WERI-Rb-1 (cell line): ENCODE data around the gene POLA1.
A peak's percentile ranks its signal among the peaks of the same experiment; 100 is the strongest.

ENCODE experiments used
- DNase-seq: peaks from one replicate; pipeline ENCODE4 v3.0.0-alpha.2; 2020
- H3K27ac ChIP-seq: fragments of 250-450 bp; sonication (Bioruptor Pico); 2 replicates; pipeline ENCODE4 v1.5.1; 2020; ENCODE audit warnings: mild to moderate bottlenecking, moderate library complexity
- H3K27me3 ChIP-seq: fragments of 250-450 bp; sonication (Bioruptor Pico); 2 replicates; pipeline ENCODE4 v1.5.1; 2021; ENCODE audit warnings: mild to moderate bottlenecking, low read depth, moderate library complexity; ENCODE audit not compliant: insufficient read depth, severe bottlenecking
- H3K36me3 ChIP-seq: fragments of 250-450 bp; sonication (Bioruptor Pico); 2 replicates; pipeline ENCODE4 v1.5.1; 2020; ENCODE audit warnings: mild to moderate bottlenecking, moderate library complexity
- H3K4me3 ChIP-seq: 2 replicates; pipeline ENCODE4 v1.5.1; 2011; ENCODE audit warnings: low read depth, mild to moderate bottlenecking, control low read depth, low read length
- H3K9me3 ChIP-seq: fragments of 250-450 bp; sonication (Bioruptor Pico); 2 replicates; pipeline ENCODE4 v1.5.1; 2021; ENCODE audit warnings: mild to moderate bottlenecking, moderate library complexity; ENCODE audit not compliant: severe bottlenecking
- TF ChIP-seq, protein P1 (sequence below): IDR thresholded peaks from 2 replicates; pipeline ENCODE4 v1.5.1; 2011; ENCODE audit warnings: low read depth, mild to moderate bottlenecking, control low read depth, inconsistent platforms, low read length

Gene POLA1

DNA sequence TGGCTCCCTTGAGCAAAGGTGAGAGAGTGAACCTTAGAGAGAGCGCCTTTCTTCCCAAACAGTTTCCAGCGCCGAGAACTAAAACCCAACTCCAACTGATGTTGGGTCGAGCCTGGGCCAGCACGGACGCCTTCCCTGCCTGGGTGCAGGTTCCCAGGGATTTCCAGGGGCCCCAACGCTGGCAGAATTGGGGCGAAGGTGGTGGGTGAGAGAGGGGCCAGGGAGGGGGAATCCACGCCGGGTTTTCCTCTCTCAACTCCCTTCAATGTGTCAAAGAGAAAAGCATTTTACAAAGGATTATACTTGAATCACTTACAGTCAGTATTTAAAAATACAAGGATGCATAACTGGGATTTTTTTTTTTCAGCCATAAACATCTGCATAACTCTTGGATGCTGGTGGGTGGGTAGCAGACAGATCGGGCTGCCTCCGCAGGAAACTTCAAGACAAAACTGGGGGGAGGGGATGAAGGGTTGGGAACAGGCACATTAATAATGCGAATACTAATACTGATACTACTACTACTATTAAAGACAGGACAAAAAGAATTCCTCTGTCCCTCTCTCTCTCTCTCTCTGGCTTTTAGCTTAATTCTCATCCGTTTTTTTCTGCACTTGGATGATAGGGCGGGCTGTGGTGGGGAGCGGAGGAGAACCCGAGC lies 323.4 kb downstream of the POLA1 start:
- H3K9me3 ChIP-seq = peaks cover 4% of the 10 kb centered on the region
- no peak for DNase-seq
- peak overlapping the region; percentile 27 for H3K4me3 ChIP-seq
- H3K27ac ChIP-seq = no peak overlapping the region
- H3K27me3 ChIP-seq = peaks cover 92% of the 10 kb centered on the region
- TF ChIP-seq, protein P1, sequence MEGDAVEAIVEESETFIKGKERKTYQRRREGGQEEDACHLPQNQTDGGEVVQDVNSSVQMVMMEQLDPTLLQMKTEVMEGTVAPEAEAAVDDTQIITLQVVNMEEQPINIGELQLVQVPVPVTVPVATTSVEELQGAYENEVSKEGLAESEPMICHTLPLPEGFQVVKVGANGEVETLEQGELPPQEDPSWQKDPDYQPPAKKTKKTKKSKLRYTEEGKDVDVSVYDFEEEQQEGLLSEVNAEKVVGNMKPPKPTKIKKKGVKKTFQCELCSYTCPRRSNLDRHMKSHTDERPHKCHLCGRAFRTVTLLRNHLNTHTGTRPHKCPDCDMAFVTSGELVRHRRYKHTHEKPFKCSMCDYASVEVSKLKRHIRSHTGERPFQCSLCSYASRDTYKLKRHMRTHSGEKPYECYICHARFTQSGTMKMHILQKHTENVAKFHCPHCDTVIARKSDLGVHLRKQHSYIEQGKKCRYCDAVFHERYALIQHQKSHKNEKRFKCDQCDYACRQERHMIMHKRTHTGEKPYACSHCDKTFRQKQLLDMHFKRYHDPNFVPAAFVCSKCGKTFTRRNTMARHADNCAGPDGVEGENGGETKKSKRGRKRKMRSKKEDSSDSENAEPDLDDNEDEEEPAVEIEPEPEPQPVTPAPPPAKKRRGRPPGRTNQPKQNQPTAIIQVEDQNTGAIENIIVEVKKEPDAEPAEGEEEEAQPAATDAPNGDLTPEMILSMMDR = no peak
- H3K36me3 ChIP-seq = no peaks in the 10 kb centered on the region

DNA sequence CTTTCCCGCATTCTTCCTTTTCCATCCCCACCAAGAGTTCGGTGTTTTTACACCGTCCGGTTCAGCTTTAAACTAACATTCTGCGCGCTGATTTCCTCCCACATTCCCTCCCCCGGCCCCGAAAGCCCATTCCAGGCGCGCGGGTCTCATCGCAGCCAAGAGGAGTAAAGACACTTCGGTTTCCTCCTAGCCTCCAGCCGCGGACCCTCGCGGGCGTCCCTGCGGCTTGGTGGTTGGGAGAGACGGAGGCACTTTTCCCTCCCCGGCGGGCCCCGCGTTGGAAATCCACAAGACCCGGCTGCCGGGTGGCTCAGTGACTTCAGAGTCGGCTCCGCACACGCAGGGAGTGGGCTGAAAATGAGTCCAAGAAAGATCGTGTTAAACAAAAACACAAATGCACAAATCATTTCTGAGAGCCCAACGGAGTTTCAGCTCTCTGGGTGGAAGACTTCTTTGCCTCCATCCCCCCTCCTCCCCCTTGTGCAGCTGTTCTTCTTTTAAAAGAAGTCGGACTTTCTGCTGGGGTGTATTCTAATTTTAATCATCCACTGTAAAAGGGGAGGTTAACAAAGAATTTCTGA lies 324.0 kb downstream of the POLA1 start:
- Histone ChIP-seq H3K27me3 (peaks cover 92% of the 10 kb centered on the region), H3K36me3 (no peaks in the 10 kb centered on the region), H3K27ac (no peak overlapping the region), H3K4me3 (peak overlapping the region; percentile 27), H3K9me3 (peaks cover 4% of the 10 kb centered on the region)
- no peak for DNase-seq
- TF ChIP-seq, protein P1 = no peak

DNA sequence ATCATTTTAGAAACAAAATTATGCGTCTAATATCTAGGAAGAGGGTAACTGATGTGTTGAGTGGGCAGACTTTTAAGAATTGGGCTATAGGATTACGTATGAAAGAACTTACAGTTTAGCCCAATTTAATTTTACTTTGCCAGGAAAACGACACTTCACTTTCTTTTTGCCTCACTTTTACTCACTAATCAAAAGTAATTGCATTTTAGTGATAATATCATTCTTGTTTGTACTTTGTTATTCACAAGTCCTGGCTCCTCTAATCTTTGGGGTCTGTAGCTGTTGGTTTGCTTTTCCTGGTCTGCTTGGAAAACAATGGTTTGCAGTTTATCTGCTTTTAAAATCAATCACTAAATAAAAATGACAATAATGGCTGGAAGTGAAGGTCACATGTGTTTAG lies 325.0 kb downstream of the POLA1 start:
- DNase-seq = no peak
- no peak overlapping the region for H3K4me3 ChIP-seq
- H3K36me3 ChIP-seq = no peaks in the 10 kb centered on the region
- peaks cover 4% of the 10 kb centered on the region for H3K9me3 ChIP-seq
- TF ChIP-seq, protein P1 = no peak
- peaks cover 96% of the 10 kb centered on the region for H3K27me3 ChIP-seq
- H3K27ac ChIP-seq = no peak overlapping the region

DNA sequence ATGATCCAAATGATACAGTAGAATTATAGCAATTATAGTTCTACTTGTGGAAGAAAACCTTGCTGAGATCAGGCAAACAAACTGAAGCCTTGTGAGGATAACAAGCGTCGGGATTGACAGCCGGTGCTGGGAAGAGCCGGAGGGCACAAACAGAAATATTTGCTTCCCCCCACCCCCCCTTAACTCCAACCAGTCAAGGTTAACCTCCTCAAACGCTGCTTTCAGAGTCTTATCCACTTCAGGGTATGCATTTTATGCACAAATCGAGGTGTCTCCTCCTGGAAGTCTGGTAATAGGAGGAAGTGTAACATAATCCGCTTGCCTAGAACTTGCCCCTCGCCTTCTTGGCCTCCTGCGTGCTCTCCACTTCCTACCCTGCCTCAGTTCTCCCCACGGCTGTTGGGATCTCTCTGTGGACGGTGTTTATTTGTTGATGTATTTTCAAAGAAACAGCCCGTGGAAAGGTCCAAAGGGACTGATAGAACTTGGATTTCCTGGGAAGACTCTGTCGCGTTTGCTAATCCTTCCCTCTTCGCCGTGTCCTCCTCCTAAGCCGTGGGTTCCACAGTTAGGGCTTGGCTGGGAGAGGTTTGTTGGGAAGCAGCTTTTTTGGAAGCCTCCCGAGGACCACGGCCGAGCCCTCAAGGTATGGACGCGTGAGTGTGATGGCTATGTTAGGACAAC lies 326.1 kb downstream of the POLA1 start:
- peaks cover 90% of the 10 kb centered on the region for H3K27me3 ChIP-seq
- DNase-seq = no peak
- TF ChIP-seq, protein P1 = no peak
- peaks cover 4% of the 10 kb centered on the region for H3K9me3 ChIP-seq
- peak overlapping the region; percentile 7 for H3K4me3 ChIP-seq
- no peaks in the 10 kb centered on the region for H3K36me3 ChIP-seq
- no peak overlapping the region for H3K27ac ChIP-seq

DNA sequence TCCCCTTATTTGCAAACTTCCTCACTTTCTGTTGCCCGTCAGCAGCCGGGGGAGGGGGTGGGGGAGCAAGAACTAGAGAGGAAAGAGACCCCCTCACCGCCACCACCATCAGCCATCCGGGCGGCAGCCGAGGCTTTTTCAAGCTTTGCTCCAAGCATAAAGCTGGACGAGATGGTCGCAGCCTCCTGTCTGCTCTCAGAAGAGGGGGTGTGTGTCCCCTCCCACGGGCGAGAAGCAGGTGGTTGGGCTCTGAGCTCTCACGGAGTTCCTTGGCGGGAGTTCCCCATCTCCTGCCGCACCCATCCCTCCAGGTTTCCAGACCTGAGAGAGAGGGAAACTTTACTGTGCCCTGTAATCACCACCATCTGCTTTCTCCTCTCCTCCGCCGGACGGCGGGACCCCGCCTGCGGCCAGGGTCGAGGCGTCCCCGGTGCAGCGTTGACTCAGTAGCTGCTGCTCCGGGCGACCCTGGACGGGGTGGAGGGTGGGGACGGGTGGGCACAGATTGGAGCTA lies 326.7 kb downstream of the POLA1 start:
- peaks cover 4% of the 10 kb centered on the region for H3K9me3 ChIP-seq
- peaks cover 84% of the 10 kb centered on the region for H3K27me3 ChIP-seq
- H3K4me3 ChIP-seq = peak overlapping the region; percentile 7

More for the DNA sequence above, 326.7 kb downstream of the POLA1 start:
- Histone ChIP-seq H3K27ac (no peak overlapping the region), H3K36me3 (no peaks in the 10 kb centered on the region)
- TF ChIP-seq, protein P1 = no peak
- no peak for DNase-seq
